Stimulated activated naive CD8-positive, alpha-beta T cell treated with anti-CD3 and anti-CD28 coated beads, Interleukin-15, amount 100 ng/mL, for 72 hours (primary cell): ENCODE results near the gene FLT1.
A peak's percentile ranks its signal among the peaks of the same experiment; 100 is the strongest.

Experiments
- ATAC-seq: fragments of 150-1000 bp; cut with Tn5 transposase; 2 replicates; pipeline ENCODE4 v1.10.0; 2021; ENCODE audit warnings: mild to moderate bottlenecking, moderate library complexity
- DNase-seq, 2 donors: peaks; one replicate each; pipeline ENCODE4 v3.0.0; 2021 to 2022
- H3K27ac Mint-ChIP-seq, 2 donors: one replicate each; pipeline ENCODE4 v1.8.0; 2022; ENCODE audit warnings: mild to moderate bottlenecking in 2 of 2, mixed read lengths in 2 of 2, moderate library complexity in 2 of 2
- H3K27me3 Mint-ChIP-seq: one replicate; pipeline ENCODE4 v1.8.0; 2022; ENCODE audit warnings: mixed read lengths
- H3K4me1 Mint-ChIP-seq: one replicate; pipeline ENCODE4 v1.8.0; 2022; ENCODE audit warnings: mild to moderate bottlenecking, mixed read lengths
- H3K4me3 Mint-ChIP-seq, 2 donors: one replicate each; pipeline ENCODE4 v1.8.0; 2022; ENCODE audit warnings: mild to moderate bottlenecking in 2 of 2, mixed read lengths in 2 of 2, moderate library complexity in 1 of 2
- H3K9me3 Mint-ChIP-seq, 2 donors: one replicate each; pipeline ENCODE4 v1.8.0; 2022; ENCODE audit warnings: mixed read lengths in 2 of 2

Gene FLT1

DNA sequence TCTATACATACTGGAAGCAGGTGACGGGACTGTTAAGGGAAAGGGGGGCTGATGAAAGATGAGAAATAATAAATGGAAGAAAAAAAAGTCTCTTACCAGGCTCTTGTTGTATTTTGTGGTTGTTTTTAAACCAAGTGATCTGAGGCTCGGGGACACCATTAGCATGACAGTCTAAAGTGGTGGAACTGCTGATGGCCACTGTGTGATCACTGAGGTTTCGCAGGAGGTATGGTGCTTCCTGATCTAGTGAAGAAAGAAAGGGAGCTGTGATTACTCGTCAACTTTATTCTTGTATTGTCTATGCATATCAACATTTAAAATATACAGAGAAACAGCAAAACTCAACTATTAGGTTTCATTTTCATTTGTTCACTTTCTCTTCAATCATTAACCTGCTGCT is 110.1 kb downstream of the FLT1 start:
- no peak for DNase-seq
- Mint-ChIP-seq H3K4me3 (no peak overlapping the region), H3K4me1 (no peaks in the 10 kb centered on the region), H3K9me3 (no peaks in the 10 kb centered on the region), H3K27ac (peak overlapping the region in 1 of 2 donors; percentile 13), H3K27me3 (no peaks in the 10 kb centered on the region)
- no peak for ATAC-seq

DNA sequence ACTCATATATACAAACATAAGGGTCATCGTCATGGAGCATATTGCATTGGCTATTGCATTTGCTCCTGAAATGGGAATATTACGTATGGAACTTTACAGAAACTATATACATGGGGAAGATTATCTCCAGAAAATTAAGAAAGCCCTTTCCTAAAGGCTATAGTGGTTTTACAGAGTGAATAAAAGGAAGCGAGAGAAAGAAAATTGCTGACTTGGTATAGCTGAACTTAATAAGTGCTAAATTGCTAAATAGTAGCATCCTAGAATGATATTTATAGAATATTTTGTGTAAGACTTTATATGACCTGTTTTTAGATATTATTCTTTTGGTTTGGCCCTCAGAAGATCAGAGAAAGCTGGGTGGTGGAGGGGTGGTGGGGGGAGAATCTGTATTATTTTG is 114.6 kb downstream of the FLT1 start:
- Mint-ChIP-seq H3K27ac (no peak overlapping the region), H3K4me1 (no peaks in the 10 kb centered on the region), H3K27me3 (no peaks in the 10 kb centered on the region), H3K9me3 (no peaks in the 10 kb centered on the region), H3K4me3 (no peak overlapping the region)
- no peak for ATAC-seq
- no peak for DNase-seq

DNA sequence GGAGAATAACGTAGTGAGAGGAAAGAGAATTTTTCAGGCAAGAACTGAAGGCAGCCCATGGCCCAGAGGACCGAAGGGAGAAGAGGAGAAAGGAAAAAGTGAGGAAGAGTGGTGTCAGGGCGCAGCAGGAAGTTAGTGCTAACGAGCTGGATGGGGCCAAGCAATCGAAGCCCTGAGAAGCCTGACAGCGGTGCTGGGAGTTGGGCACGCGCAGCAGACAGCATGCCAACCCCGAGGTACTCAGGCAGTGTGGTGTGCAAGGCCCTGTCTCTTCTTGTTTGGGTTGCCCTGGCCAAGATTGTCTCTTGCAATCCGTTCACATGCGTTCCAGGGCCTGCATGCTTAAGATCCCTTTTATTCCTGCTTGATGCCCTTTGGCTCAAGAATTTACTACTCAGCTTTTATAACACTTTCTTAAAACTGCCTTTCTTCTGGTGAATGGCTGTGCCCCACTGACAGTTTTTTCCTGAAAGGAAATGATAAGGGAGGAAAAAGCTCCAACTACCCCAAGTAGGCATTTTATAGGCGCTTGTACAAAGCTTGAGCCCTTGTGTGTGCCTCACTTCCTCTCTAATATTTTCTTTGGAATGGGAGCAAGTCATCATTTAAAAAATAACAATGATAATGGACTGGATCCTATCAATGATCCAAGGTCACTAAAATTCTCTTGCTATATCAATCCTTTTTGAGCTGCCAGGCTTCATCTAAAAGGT is 115.4 kb downstream of the FLT1 start:
- no peaks in the 10 kb centered on the region for H3K4me1 Mint-ChIP-seq
- no peak overlapping the region for H3K4me3 Mint-ChIP-seq
- no peak for ATAC-seq
- H3K9me3 Mint-ChIP-seq: no peaks in the 10 kb centered on the region
- DNase-seq: no peak
- H3K27ac Mint-ChIP-seq: peak overlapping the region in 1 of 2 donors; percentile 2
- no peaks in the 10 kb centered on the region for H3K27me3 Mint-ChIP-seq

DNA sequence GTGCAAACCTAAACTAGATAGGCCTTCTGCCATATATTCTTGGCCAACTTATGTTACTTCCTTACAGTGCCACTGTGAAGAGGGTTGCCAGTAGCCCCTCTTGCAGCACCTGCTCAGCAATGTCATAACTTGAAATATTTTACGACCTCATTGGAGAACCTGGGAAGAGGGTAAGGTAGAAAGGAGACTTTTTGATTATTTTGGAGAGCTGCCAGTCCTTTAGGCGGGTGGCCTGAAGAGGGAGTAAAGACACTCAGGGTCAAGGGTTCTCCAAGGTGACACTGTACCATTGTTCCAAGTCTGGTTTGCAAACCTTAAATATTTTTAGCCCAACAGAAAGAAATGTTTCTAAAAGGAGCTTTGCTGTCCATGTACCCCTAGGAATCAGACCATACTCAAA is 118.3 kb downstream of the FLT1 start:
- H3K27me3 Mint-ChIP-seq: no peaks in the 10 kb centered on the region
- DNase-seq (no peak), ATAC-seq (no peak)
- H3K9me3 Mint-ChIP-seq: no peaks in the 10 kb centered on the region
- H3K4me3 Mint-ChIP-seq: no peak overlapping the region
- no peak overlapping the region for H3K27ac Mint-ChIP-seq
- no peaks in the 10 kb centered on the region for H3K4me1 Mint-ChIP-seq

DNA sequence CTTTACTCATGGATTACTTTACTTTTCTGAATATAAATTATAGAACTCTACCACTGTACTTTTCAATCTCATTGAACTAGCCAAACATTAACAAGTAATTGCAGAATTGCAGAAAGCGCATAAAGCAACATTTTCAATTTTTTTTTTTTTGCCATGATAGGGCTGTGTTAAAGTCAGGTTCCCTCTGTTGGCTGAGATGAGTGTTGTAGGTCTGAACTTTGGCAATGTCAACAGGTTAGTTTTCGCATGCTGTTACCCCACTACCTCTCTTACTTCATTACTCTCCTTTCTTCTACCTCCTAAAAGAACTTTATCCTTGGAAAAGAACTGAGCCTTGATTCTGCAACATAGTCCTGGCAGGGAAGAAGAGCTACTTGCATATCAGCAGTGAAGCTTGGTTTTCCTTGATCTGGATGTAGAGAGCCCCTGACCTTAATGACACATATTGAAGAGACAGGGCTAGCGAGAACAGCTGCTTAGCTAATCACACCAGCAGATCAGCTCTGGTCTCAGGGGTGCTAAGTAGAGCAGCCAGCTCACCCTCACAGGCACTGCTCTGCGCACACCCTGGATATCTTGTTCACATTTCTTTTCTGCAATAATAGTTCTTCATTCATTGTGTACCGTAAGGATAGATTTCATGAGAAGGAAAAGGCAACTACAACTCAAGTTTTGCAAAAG is 119.5 kb downstream of the FLT1 start:
- Mint-ChIP-seq H3K4me1 (no peaks in the 10 kb centered on the region), H3K9me3 (no peaks in the 10 kb centered on the region), H3K27ac (peak overlapping the region in 1 of 2 donors; percentile 50), H3K27me3 (no peaks in the 10 kb centered on the region), H3K4me3 (no peak overlapping the region)
- DNase-seq: no peak
- no peak for ATAC-seq

DNA sequence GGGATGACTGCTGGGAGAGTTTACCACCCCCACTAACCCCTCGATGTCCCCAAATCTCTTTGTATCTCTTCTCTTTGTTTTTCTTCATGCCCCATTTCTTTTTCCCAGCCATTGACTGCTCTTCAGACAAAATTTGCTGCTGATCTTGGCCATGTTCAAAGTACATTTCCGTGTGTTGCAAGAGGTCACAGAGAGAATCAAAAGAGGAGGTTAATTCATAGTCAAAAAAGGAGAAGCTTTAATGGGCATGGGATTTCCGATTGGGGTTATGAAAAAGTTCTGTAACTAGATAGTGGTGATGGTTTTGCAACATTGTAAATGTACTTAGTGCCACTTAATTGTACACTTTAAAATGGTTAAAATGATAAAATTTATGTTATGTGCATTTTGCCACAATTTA is 121.1 kb downstream of the FLT1 start:
- ATAC-seq (no peak), DNase-seq (no peak)
- H3K4me1 Mint-ChIP-seq: no peaks in the 10 kb centered on the region
- no peaks in the 10 kb centered on the region for H3K27me3 Mint-ChIP-seq
- no peak overlapping the region for H3K27ac Mint-ChIP-seq
- no peaks in the 10 kb centered on the region for H3K9me3 Mint-ChIP-seq
- H3K4me3 Mint-ChIP-seq: no peak overlapping the region

DNA sequence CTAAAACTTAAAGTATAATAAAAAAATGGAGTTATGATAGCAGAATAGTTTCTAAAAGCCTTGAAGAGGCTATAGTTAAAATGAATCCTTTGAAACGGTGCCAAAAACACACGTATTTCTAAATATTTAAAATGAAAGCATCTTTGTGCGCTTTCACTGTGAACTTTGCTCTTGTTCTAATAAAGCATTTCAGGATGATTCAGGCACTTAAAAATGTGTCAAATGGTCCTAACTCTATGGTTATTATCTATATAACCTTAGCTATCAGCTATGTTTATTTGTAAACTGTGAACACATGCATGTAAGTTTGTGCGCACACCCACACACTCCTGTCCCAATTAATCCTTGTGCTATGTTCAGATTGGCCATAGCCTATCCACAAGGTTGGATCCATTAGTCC is 124.5 kb downstream of the FLT1 start:
- DNase-seq (no peak), ATAC-seq (no peak)
- H3K27ac Mint-ChIP-seq: no peak overlapping the region
- H3K9me3 Mint-ChIP-seq: peaks cover 0 to 5% of the 10 kb centered on the region in 2 donors
- no peaks in the 10 kb centered on the region for H3K27me3 Mint-ChIP-seq
- H3K4me1 Mint-ChIP-seq: no peaks in the 10 kb centered on the region
- no peak overlapping the region for H3K4me3 Mint-ChIP-seq

DNA sequence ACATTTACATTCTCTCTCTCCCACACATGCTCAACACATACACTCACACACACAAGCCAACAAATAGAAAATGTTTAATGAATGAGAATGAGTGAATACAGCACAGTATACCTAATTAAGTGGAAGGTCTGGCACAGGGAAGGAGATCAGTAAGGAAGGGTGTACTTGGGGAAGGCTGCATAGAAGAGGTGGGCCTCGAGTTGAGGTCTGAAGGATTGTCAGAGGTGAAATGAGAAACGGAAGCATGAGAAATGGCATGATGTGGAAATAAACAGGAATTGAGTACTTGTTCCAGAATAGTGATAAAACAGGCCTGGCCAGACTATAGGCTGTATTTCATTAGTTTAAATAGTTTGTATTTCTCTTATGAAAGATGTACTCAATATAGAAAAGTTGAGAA is 136.2 kb downstream of the FLT1 start:
- ATAC-seq (no peak), DNase-seq (no peak)
- peaks cover 44% of the 10 kb centered on the region for H3K4me1 Mint-ChIP-seq
- peaks cover 5% of the 10 kb centered on the region in 2 donors for H3K9me3 Mint-ChIP-seq
- no peaks in the 10 kb centered on the region for H3K27me3 Mint-ChIP-seq
- no peak overlapping the region for H3K4me3 Mint-ChIP-seq
- H3K27ac Mint-ChIP-seq: peak overlapping the region in 1 of 2 donors; percentile 15

DNA sequence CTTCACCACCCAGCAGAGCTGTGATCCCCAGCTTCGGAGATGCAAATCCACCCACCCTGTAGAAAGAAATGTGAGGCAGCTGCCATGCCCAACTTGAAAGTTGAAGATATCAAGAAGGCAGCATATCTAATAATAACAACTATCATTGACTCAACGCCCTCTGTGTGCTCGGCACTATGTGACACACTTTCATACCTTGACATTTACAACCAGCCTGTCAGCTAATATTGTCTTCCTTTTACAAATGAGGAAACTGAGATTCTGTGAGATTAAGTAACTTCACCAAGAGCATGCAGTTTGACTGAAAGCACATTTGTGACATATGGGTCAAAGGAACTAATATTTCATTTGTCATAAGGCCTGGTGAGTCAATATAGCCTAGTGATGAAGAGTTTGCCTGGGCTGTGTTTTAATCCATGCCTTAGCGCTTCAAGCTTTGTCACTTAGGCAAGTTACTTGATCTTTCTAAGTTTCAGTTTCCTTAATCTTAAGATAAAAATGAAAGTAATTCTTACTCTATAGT is 137.0 kb downstream of the FLT1 start:
- ATAC-seq (peak; percentile 69), DNase-seq (no peak)
- H3K4me3 Mint-ChIP-seq: peak overlapping the region in 1 of 2 donors; percentile 7

DNA sequence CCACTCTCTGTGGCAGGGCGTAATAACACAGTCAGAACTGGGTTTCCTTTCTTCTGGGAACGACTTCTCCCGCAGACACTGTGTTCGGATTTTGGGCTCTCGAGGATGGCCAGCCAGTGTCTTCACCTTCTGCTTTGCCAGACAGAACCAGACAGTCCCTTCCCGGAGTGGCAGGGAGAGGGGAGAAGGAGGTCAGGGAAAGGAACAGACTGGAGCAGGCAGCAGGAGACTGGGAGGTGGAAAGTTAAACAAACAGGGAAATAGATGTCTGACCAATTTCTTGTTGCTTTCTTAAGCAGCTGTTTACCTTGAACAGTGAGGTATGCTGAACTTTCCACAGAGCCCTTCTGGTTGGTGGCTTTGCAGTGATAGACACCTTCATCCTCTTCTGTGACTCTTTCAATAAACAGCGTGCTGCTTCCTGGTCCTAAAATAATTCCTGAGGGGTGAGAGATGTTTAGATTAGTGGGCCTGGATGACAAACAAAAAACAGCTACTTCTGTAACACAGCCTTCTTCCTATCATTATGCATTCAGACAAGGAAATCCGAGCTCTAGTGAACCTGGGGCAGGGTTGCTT is 137.6 kb downstream of the FLT1 start:
- H3K27me3 Mint-ChIP-seq: no peaks in the 10 kb centered on the region
- peaks cover 47% of the 10 kb centered on the region for H3K4me1 Mint-ChIP-seq
- H3K9me3 Mint-ChIP-seq: peaks cover 5% of the 10 kb centered on the region in 2 donors
- ATAC-seq (no peak), DNase-seq (no peak)
- H3K4me3 Mint-ChIP-seq: peak overlapping the region in 1 of 2 donors; percentile 6
- H3K27ac Mint-ChIP-seq: peak overlapping the region; percentile 68 to 69

More for the DNA sequence above, 137.0 kb downstream of the FLT1 start:
- Mint-ChIP-seq H3K27ac (peak overlapping the region; percentile 15 to 68), H3K9me3 (peaks cover 5% of the 10 kb centered on the region in 2 donors), H3K4me1 (peaks cover 47% of the 10 kb centered on the region), H3K27me3 (no peaks in the 10 kb centered on the region)

DNA sequence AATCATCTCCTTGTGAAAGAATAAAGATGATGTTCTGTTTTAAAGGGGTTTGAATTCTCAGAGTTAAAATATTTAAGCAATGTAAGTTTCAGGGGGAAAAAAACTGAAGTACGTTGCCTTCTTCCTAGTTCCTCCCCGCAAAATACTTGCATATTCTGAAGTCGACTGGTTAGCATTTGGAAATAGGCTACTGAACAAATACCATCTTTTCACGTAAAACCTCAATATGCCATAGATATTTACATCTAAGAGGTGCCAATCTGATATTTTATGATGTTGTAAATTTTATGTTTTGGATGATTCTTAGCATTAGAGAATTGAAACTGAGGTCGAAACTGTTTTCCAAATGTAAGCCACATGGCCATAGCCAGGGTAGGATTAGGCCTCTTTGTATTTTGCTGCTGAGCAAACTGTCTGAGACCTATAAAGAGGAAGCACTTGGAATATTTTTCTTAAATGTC is 138.3 kb downstream of the FLT1 start:
- peaks cover 5% of the 10 kb centered on the region in 2 donors for H3K9me3 Mint-ChIP-seq
- H3K27me3 Mint-ChIP-seq: no peaks in the 10 kb centered on the region
- DNase-seq (no peak), ATAC-seq (no peak)
- H3K4me3 Mint-ChIP-seq: no peak overlapping the region
- H3K4me1 Mint-ChIP-seq: peaks cover 47% of the 10 kb centered on the region
- peak overlapping the region in 1 of 2 donors; percentile 66 for H3K27ac Mint-ChIP-seq

DNA sequence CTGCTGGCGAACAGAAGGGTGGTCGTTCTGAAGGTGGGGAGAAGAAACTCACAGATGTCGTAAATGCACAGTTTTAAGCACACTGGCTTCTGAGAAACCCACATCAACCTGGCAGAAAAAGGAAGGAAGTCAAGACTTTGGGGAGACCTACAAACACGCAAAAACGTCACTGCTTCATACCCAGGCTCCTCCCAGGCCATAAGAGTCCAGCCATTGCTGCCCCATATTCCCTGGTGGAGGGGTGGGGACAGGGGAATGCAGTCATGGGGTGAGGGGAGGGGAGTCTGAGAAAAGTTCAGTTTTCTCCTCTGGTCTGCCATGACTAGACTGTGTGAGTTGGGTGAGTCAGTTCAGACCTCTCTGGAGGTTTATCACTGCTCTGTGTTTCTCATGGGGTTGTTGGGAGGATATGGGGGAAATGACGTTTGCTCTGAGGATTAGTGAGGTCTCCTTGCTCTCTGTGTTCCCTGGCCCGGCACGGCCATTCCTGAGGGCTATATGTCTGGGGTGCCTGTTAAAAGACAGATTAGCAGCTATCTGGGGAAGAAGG is 139.0 kb downstream of the FLT1 start:
- ATAC-seq (peak; percentile 97), DNase-seq (peak; percentile 6 to 51)
- peaks cover 5% of the 10 kb centered on the region in 2 donors for H3K9me3 Mint-ChIP-seq
- peak overlapping the region; percentile 44 to 60 for H3K4me3 Mint-ChIP-seq
- H3K27ac Mint-ChIP-seq: peak overlapping the region; percentile 7 to 66
- H3K27me3 Mint-ChIP-seq: no peaks in the 10 kb centered on the region
- peaks cover 47% of the 10 kb centered on the region for H3K4me1 Mint-ChIP-seq

DNA sequence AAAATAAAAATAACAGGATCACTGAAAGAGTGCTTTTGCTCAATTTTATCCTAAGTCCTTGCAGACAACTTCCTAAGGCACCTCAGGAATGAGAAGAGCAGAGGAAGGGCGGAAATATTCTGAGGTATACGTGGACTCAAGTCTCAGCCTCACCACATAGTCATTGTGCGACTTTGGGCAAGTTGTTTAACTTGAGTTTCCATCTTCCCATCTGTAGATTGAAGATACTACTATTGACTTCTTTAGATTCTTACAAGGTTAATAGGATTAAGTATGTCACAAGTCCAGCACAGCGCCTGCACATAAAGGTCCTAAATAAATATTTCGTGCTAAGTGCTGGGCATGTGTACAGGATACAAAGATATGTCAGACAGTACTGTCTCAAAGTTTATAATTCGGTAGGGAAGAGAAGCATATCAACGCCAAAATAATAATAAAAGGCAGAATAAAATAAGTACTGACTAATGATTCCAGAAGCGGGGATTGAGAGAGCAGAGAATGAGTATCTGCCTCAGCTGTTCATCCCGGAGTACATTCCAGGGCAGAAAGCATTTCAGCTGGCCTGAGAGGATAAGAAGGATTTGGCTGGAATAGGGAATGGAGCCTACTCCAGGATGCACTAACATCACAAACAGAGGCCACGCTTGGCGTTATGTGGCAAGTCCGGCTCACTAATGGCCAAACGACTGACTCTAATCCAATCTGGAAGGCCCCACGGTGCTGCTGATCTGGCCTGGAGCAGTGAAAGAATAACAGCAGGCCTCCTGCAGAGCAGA is 139.7 kb downstream of the FLT1 start:
- peak in 1 of 2 donors; percentile 9 for DNase-seq
- H3K4me3 Mint-ChIP-seq: peak overlapping the region; percentile 44 to 60

DNA sequence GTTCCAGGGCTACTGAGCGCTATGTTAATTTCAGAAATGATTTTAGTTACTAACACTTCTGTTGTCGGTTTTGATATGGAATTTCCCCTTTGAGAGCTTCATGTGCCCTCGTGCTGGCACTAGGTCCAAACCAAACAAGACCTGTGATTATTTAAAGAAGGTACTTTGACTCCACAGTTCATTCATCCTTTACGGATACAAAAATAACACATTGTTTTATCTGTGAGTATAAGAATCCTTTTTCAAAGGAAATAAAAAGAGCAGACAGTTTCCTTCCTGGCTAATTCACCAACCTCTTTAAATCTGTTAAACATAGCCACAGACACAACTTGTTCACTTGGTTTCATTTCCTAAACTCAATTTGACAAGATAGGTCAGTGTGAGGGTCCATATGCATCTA is 141.2 kb downstream of the FLT1 start:
- DNase-seq: no peak
- peaks cover 47% of the 10 kb centered on the region for H3K4me1 Mint-ChIP-seq
- no peak overlapping the region for H3K27ac Mint-ChIP-seq
- no peak for ATAC-seq
- peaks cover 3 to 5% of the 10 kb centered on the region in 2 donors for H3K9me3 Mint-ChIP-seq
- H3K4me3 Mint-ChIP-seq: peak overlapping the region in 1 of 2 donors; percentile 14
- H3K27me3 Mint-ChIP-seq: no peaks in the 10 kb centered on the region

More for the DNA sequence above, 139.7 kb downstream of the FLT1 start:
- ATAC-seq: no peak
- H3K27me3 Mint-ChIP-seq: no peaks in the 10 kb centered on the region
- H3K27ac Mint-ChIP-seq: peak overlapping the region; percentile 7 to 66
- peaks cover 5% of the 10 kb centered on the region in 2 donors for H3K9me3 Mint-ChIP-seq
- H3K4me1 Mint-ChIP-seq: peaks cover 47% of the 10 kb centered on the region
